Measurements from ENCODE around the gene DHCR7. TPM values are rescaled to one million over a fixed set of nuclear protein-coding genes. Genes with fewer than 3 reads are reported as not detected.

Gene DHCR7
- total RNA-seq, 2 experiments from 2014 or later = 57.9 to 58.8 TPM

GRCh38 chr11:71408826-71409225, 39.4 kb downstream of the DHCR7 start:
- ChIA-PET CTCF (no interaction called here), POLR2A (no interaction called here)
- H3K4me1 Mint-ChIP-seq (ENCODE audit: low read depth) = no peaks in the 10 kb centered on the region
- DNase-seq (no peak), ATAC-seq (no peak)
- no peaks in the 10 kb centered on the region for H3K36me3 Mint-ChIP-seq (ENCODE audit: low read depth)
- no peak overlapping the region for H3K27ac Mint-ChIP-seq
- H3K9me3 Mint-ChIP-seq (ENCODE audit: insufficient read depth) = no peaks in the 10 kb centered on the region
- peaks cover 5% of the 10 kb centered on the region for H3K27me3 Mint-ChIP-seq (ENCODE audit: low read depth)
- no peak overlapping the region for H3K4me3 Mint-ChIP-seq

- peaks cover 5% of the 10 kb centered on the region for H3K27me3 Mint-ChIP-seq (ENCODE audit: low read depth)
- DNase-seq = no peak
- H3K4me3 Mint-ChIP-seq = no peak overlapping the region
- CTCF ChIA-PET = no interaction called here
- POLR2A ChIA-PET = no interaction called here
- H3K36me3 Mint-ChIP-seq (ENCODE audit: low read depth) = no peaks in the 10 kb centered on the region
- H3K4me1 Mint-ChIP-seq (ENCODE audit: low read depth) = no peaks in the 10 kb centered on the region
- no peaks in the 10 kb centered on the region for H3K9me3 Mint-ChIP-seq (ENCODE audit: insufficient read depth)
- no peak overlapping the region for H3K27ac Mint-ChIP-seq
- ATAC-seq = no peak
Observed at GRCh38 chr11:71407356-71407755, 40.8 kb downstream of the DHCR7 start.

GRCh38 chr11:71406681-71407080, 41.5 kb downstream of the DHCR7 start:
- no peak for ATAC-seq
- CTCF ChIA-PET = no interaction called here
- POLR2A ChIA-PET = no interaction called here
- Mint-ChIP-seq H3K27me3 (ENCODE audit: low read depth) (peaks cover 5% of the 10 kb centered on the region), H3K9me3 (ENCODE audit: insufficient read depth) (no peaks in the 10 kb centered on the region), H3K27ac (no peak overlapping the region), H3K4me1 (ENCODE audit: low read depth) (no peaks in the 10 kb centered on the region), H3K36me3 (ENCODE audit: low read depth) (no peaks in the 10 kb centered on the region), H3K4me3 (no peak overlapping the region)
- DNase-seq = no peak

- ChIA-PET POLR2A (no interaction called here), CTCF (no interaction called here)
- no peak for DNase-seq
- Mint-ChIP-seq H3K27me3 (ENCODE audit: low read depth) (no peaks in the 10 kb centered on the region), H3K36me3 (ENCODE audit: low read depth) (no peaks in the 10 kb centered on the region), H3K4me1 (ENCODE audit: low read depth) (no peaks in the 10 kb centered on the region), H3K9me3 (ENCODE audit: insufficient read depth) (no peaks in the 10 kb centered on the region), H3K4me3 (no peak overlapping the region), H3K27ac (no peak overlapping the region)
- ATAC-seq = no peak
Observed at GRCh38 chr11:71404209-71404608, 44.0 kb downstream of the DHCR7 start.

- Mint-ChIP-seq H3K9me3 (ENCODE audit: insufficient read depth) (no peaks in the 10 kb centered on the region), H3K4me3 (no peak overlapping the region), H3K4me1 (ENCODE audit: low read depth) (no peaks in the 10 kb centered on the region), H3K27me3 (ENCODE audit: low read depth) (no peaks in the 10 kb centered on the region), H3K27ac (no peak overlapping the region), H3K36me3 (ENCODE audit: low read depth) (no peaks in the 10 kb centered on the region)
- POLR2A ChIA-PET = no interaction called here
- CTCF ChIA-PET = no interaction called here
- ATAC-seq (no peak), DNase-seq (no peak)
Observed at GRCh38 chr11:71402878-71403277, 45.3 kb downstream of the DHCR7 start.

- Mint-ChIP-seq H3K4me3 (no peak overlapping the region), H3K27ac (no peak overlapping the region), H3K36me3 (ENCODE audit: low read depth) (no peaks in the 10 kb centered on the region), H3K9me3 (ENCODE audit: insufficient read depth) (no peaks in the 10 kb centered on the region), H3K27me3 (ENCODE audit: low read depth) (no peaks in the 10 kb centered on the region), H3K4me1 (ENCODE audit: low read depth) (no peaks in the 10 kb centered on the region)
- ATAC-seq (no peak), DNase-seq (no peak)
- POLR2A ChIA-PET = no interaction called here
- CTCF ChIA-PET = no interaction called here
Observed at GRCh38 chr11:71400216-71400615, 48.0 kb downstream of the DHCR7 start.

GRCh38 chr11:71399341-71399740, 48.9 kb downstream of the DHCR7 start:
- POLR2A ChIA-PET = no interaction called here
- H3K4me1 Mint-ChIP-seq (ENCODE audit: low read depth) = no peaks in the 10 kb centered on the region
- no peaks in the 10 kb centered on the region for H3K36me3 Mint-ChIP-seq (ENCODE audit: low read depth)
- CTCF ChIA-PET = no interaction called here
- H3K4me3 Mint-ChIP-seq = no peak overlapping the region
- ATAC-seq = no peak
- no peaks in the 10 kb centered on the region for H3K9me3 Mint-ChIP-seq (ENCODE audit: insufficient read depth)
- DNase-seq = no peak
- no peak overlapping the region for H3K27ac Mint-ChIP-seq
- no peaks in the 10 kb centered on the region for H3K27me3 Mint-ChIP-seq (ENCODE audit: low read depth)

GRCh38 chr11:71397961-71398360, 50.2 kb downstream of the DHCR7 start:
- ATAC-seq (no peak), DNase-seq (no peak)
- ChIA-PET CTCF (no interaction called here), POLR2A (no interaction called here)
- no peaks in the 10 kb centered on the region for H3K4me1 Mint-ChIP-seq (ENCODE audit: low read depth)
- H3K9me3 Mint-ChIP-seq (ENCODE audit: insufficient read depth) = no peaks in the 10 kb centered on the region
- peaks cover 4% of the 10 kb centered on the region for H3K27me3 Mint-ChIP-seq (ENCODE audit: low read depth)
- no peak overlapping the region for H3K27ac Mint-ChIP-seq
- no peak overlapping the region for H3K4me3 Mint-ChIP-seq
- no peaks in the 10 kb centered on the region for H3K36me3 Mint-ChIP-seq (ENCODE audit: low read depth)

- ATAC-seq (no peak), DNase-seq (no peak)
- no peaks in the 10 kb centered on the region for H3K36me3 Mint-ChIP-seq (ENCODE audit: low read depth)
- peaks cover 4% of the 10 kb centered on the region for H3K27me3 Mint-ChIP-seq (ENCODE audit: low read depth)
- H3K9me3 Mint-ChIP-seq (ENCODE audit: insufficient read depth) = no peaks in the 10 kb centered on the region
- CTCF ChIA-PET = no interaction called here
- no peak overlapping the region for H3K4me3 Mint-ChIP-seq
- no peaks in the 10 kb centered on the region for H3K4me1 Mint-ChIP-seq (ENCODE audit: low read depth)
- POLR2A ChIA-PET = no interaction called here
- no peak overlapping the region for H3K27ac Mint-ChIP-seq
Observed at GRCh38 chr11:71397331-71397860, 50.8 kb downstream of the DHCR7 start.

- CTCF ChIA-PET = no interaction called here
- Mint-ChIP-seq H3K4me1 (ENCODE audit: low read depth) (no peaks in the 10 kb centered on the region), H3K27ac (no peak overlapping the region), H3K27me3 (ENCODE audit: low read depth) (peaks cover 8% of the 10 kb centered on the region), H3K36me3 (ENCODE audit: low read depth) (no peaks in the 10 kb centered on the region), H3K4me3 (no peak overlapping the region), H3K9me3 (ENCODE audit: insufficient read depth) (no peaks in the 10 kb centered on the region)
- DNase-seq (no peak), ATAC-seq (no peak)
- POLR2A ChIA-PET = no interaction called here
Observed at GRCh38 chr11:71396548-71397123, 51.6 kb downstream of the DHCR7 start.

GRCh38 chr11:71395774-71396173, 52.4 kb downstream of the DHCR7 start:
- no peak overlapping the region for H3K27ac Mint-ChIP-seq
- DNase-seq (no peak), ATAC-seq (no peak)
- ChIA-PET CTCF (no interaction called here), POLR2A (no interaction called here)
- no peak overlapping the region for H3K4me3 Mint-ChIP-seq
- H3K9me3 Mint-ChIP-seq (ENCODE audit: insufficient read depth) = no peaks in the 10 kb centered on the region
- H3K27me3 Mint-ChIP-seq (ENCODE audit: low read depth) = peaks cover 8% of the 10 kb centered on the region
- no peaks in the 10 kb centered on the region for H3K36me3 Mint-ChIP-seq (ENCODE audit: low read depth)
- H3K4me1 Mint-ChIP-seq (ENCODE audit: low read depth) = no peaks in the 10 kb centered on the region

- CTCF ChIA-PET = no interaction called here
- Mint-ChIP-seq H3K36me3 (ENCODE audit: low read depth) (no peaks in the 10 kb centered on the region), H3K27me3 (ENCODE audit: low read depth) (peaks cover 8% of the 10 kb centered on the region), H3K9me3 (ENCODE audit: insufficient read depth) (no peaks in the 10 kb centered on the region), H3K4me1 (ENCODE audit: low read depth) (no peaks in the 10 kb centered on the region), H3K27ac (no peak overlapping the region), H3K4me3 (no peak overlapping the region)
- POLR2A ChIA-PET = no interaction called here
- no peak for DNase-seq
- ATAC-seq = no peak
Observed at GRCh38 chr11:71395263-71395560, 53.0 kb downstream of the DHCR7 start.

GRCh38 chr11:71393283-71393682, 54.9 kb downstream of the DHCR7 start:
- no peaks in the 10 kb centered on the region for H3K36me3 Mint-ChIP-seq (ENCODE audit: low read depth)
- H3K27ac Mint-ChIP-seq = no peak overlapping the region
- ChIA-PET POLR2A (no interaction called here), CTCF (no interaction called here)
- DNase-seq = no peak
- no peaks in the 10 kb centered on the region for H3K9me3 Mint-ChIP-seq (ENCODE audit: insufficient read depth)
- ATAC-seq = no peak
- H3K27me3 Mint-ChIP-seq (ENCODE audit: low read depth) = peaks cover 8% of the 10 kb centered on the region
- no peaks in the 10 kb centered on the region for H3K4me1 Mint-ChIP-seq (ENCODE audit: low read depth)
- no peak overlapping the region for H3K4me3 Mint-ChIP-seq

Measured in activated CD8-positive, alpha-beta T cell treated with anti-CD3 and anti-CD28 coated beads, Interleukin-2, amount 10 ng/mL, durations not matched to agents 7 days and 5 days (primary cell).